IMR-90 (cell line): ENCODE data around the gene NCKAP5. TPM values are rescaled to one million over a fixed set of nuclear protein-coding genes. Genes with fewer than 3 reads are reported as not detected.

Experiments used
- ATAC-seq: fragments of 200-7000 bp; cut with Tn5 transposase; 2 replicates; pipeline ENCODE4 v1.9.1; 2020; ENCODE audit warnings: low read depth, mild to moderate bottlenecking, moderate library complexity
- BruUV-seq: library from RNA; stranded (reverse); fragments of 400-500 nt; replicated peaks from 2 replicates; lab custom pipeline; 2021; lab: Mats Ljungman, UMichigan
- CTCF ChIA-PET: fragments of 300-600 bp; formaldehyde crosslinking; extraction: SDS; loops from one replicate; lab custom pipeline; 2021; ENCODE audit warnings: antibody characterized with exemption; lab: Yijun Ruan, JAX
- POLR2A ChIA-PET: fragments of 300-600 bp; sonication (Branson Sonifier 250); formaldehyde crosslinking; loops from one replicate; lab custom pipeline; 2022; ENCODE audit warnings: antibody characterized with exemption; ENCODE audit not compliant: unreplicated experiment; lab: Charles Lee
- DNase-seq: peaks from one replicate; pipeline ENCODE4 v3.0.0; 2013
- H2AFZ ChIP-seq: replicated peaks from 2 replicates; pipeline ENCODE3; 2013; ENCODE audit warnings: low read length, mild to moderate bottlenecking; ENCODE audit not compliant: poor library complexity
- H2AK5ac ChIP-seq: 2 replicates; pipeline ENCODE4 v1.6.1; 2013; ENCODE audit warnings: low read depth, low read length, inconsistent platforms
- H2AK9ac ChIP-seq: replicated peaks from 2 replicates; pipeline ENCODE3; 2013; ENCODE audit warnings: mild to moderate bottlenecking, low read depth, low read length, moderate library complexity; ENCODE audit not compliant: poor library complexity
- H2BK120ac ChIP-seq: 2 replicates; pipeline ENCODE4 v1.6.1; 2013; ENCODE audit warnings: low read depth, low read length, inconsistent platforms
- H2BK15ac ChIP-seq: 3 replicates; pipeline ENCODE4 v1.6.1; 2013; ENCODE audit warnings: low read depth, low read length, inconsistent platforms
- H2BK20ac ChIP-seq: 2 replicates; pipeline ENCODE4 v1.6.1; 2013; ENCODE audit warnings: low read depth, mild to moderate bottlenecking, inconsistent platforms, low read length, moderate library complexity
- H2BK5ac ChIP-seq: 2 replicates; pipeline ENCODE4 v1.6.1; 2013; ENCODE audit warnings: mild to moderate bottlenecking, low read depth, low read length, inconsistent platforms; ENCODE audit not compliant: poor library complexity, severe bottlenecking
- H3K14ac ChIP-seq: replicated peaks from 2 replicates; pipeline ENCODE4 v1.6.1; 2013; ENCODE audit warnings: low read depth, low read length, inconsistent platforms
- H3K18ac ChIP-seq: 2 replicates; pipeline ENCODE4 v1.6.1; 2013; ENCODE audit warnings: low read depth, low read length, control low read depth
- H3K23ac ChIP-seq: 2 replicates; pipeline ENCODE4 v1.6.1; 2013; ENCODE audit warnings: low read depth, low read length, inconsistent platforms
- H3K27ac ChIP-seq: 2 replicates; pipeline ENCODE4 v1.5.1; 2013; ENCODE audit warnings: mild to moderate bottlenecking, control low read depth, low read length; ENCODE audit not compliant: insufficient read depth
- H3K27me3 ChIP-seq: 2 replicates; pipeline ENCODE4 v1.6.1; 2013; ENCODE audit warnings: low read length; ENCODE audit not compliant: control insufficient read depth, insufficient read depth
- H3K36me3 ChIP-seq: 2 replicates; pipeline ENCODE4 v1.6.1; 2013; ENCODE audit warnings: low read length, mixed read lengths; ENCODE audit not compliant: control insufficient read depth, insufficient read depth
- H3K4ac ChIP-seq: 2 replicates; pipeline ENCODE4 v1.6.1; 2013; ENCODE audit warnings: low read depth, low read length, inconsistent platforms
- H3K4me1 ChIP-seq: 2 replicates; pipeline ENCODE4 v1.6.1; 2013; ENCODE audit warnings: low read length, mixed read lengths; ENCODE audit not compliant: control insufficient read depth, insufficient read depth
- H3K4me2 ChIP-seq: 2 replicates; pipeline ENCODE4 v1.6.1; 2013; ENCODE audit warnings: low read depth, mild to moderate bottlenecking, control low read depth, low read length, moderate library complexity
- H3K4me3 ChIP-seq: 2 replicates; pipeline ENCODE4 v1.5.1; 2013; ENCODE audit warnings: low read depth, mild to moderate bottlenecking, control low read depth, low read length, moderate library complexity; ENCODE audit not compliant: insufficient read depth
- H3K56ac ChIP-seq: 2 replicates; pipeline ENCODE4 v1.6.1; 2013; ENCODE audit warnings: low read length, inconsistent platforms; ENCODE audit not compliant: insufficient read depth; ENCODE audit errors: extremely low read depth
- H3K79me1 ChIP-seq, 2 experiments: 2 replicates each; pipeline ENCODE4 v1.6.1; 2013; ENCODE audit warnings: low read length in 2 of 2, inconsistent platforms in 1 of 2, low read depth in 1 of 2
- H3K9ac ChIP-seq: 2 replicates; pipeline ENCODE4 v1.6.1; 2013; ENCODE audit warnings: low read depth, low read length, control low read depth
- H3K9me1 ChIP-seq: 2 replicates; pipeline ENCODE4 v1.6.1; 2013; ENCODE audit warnings: low read length, inconsistent platforms; ENCODE audit not compliant: insufficient read depth
- H3K9me3 ChIP-seq: 2 replicates; pipeline ENCODE4 v1.6.1; 2013; ENCODE audit warnings: low read length; ENCODE audit not compliant: control insufficient read depth, insufficient read depth
- H4K20me1 ChIP-seq: 2 replicates; pipeline ENCODE4 v1.6.1; 2013; ENCODE audit warnings: low read length, inconsistent platforms; ENCODE audit not compliant: insufficient read depth
- H4K5ac ChIP-seq: 2 replicates; pipeline ENCODE4 v1.6.1; 2013; ENCODE audit warnings: mild to moderate bottlenecking, low read depth, low read length, control low read depth
- H4K8ac ChIP-seq, 2 experiments: 2 replicates each; pipeline ENCODE4 v1.6.1; 2013; ENCODE audit warnings: low read depth in 2 of 2, low read length in 2 of 2, control low read depth in 1 of 2, inconsistent platforms in 1 of 2
- H4K91ac ChIP-seq: 2 replicates; pipeline ENCODE4 v1.6.1; 2013; ENCODE audit warnings: low read depth, low read length, inconsistent platforms; ENCODE audit not compliant: insufficient read depth
- BHLHE40 ChIP-seq: fragments of 150-350 bp; IDR thresholded peaks from 2 replicates; pipeline ENCODE4 v1.6.1; 2016; ENCODE audit warnings: mild to moderate bottlenecking, low read depth, low read length
- CEBPB ChIP-seq: IDR thresholded peaks from 2 replicates; pipeline ENCODE4 v1.6.1; 2012; ENCODE audit warnings: low read depth, low read length, improper control_type of control experiment
- CHD1 ChIP-seq: IDR thresholded peaks from 2 replicates; pipeline ENCODE4 v1.6.1; 2012; ENCODE audit warnings: low read depth, low read length, improper control_type of control experiment
- MAFK ChIP-seq: IDR thresholded peaks from 2 replicates; pipeline ENCODE4 v1.6.1; 2012; ENCODE audit warnings: low read depth, low read length, improper control_type of control experiment
- RFX5 ChIP-seq: IDR thresholded peaks from 2 replicates; pipeline ENCODE4 v1.8.0; 2012; ENCODE audit warnings: low read depth, mild to moderate bottlenecking, low read length, moderate library complexity
- dilution Hi-C: fragments of 300-500 bp; cut with HindIII; formaldehyde crosslinking; loops from one replicate; pipeline ENCODE4 v1.14.3; 2018; ENCODE audit warnings: low sequenced_read_pairs; ENCODE audit not compliant: unreplicated experiment
- in situ Hi-C: fragments of 300-500 bp; cut with MboI; formaldehyde crosslinking; loops from 3 replicates; pipeline ENCODE4 v1.14.3; 2019; ENCODE audit warnings: low sequenced_read_pairs, inconsistent platforms, mixed read lengths
- intact Hi-C: fragments of 100-400 bp; cut with micrococcal nuclease; formaldehyde crosslinking; loops from 2 replicates; pipeline ENCODE4 v1.10.0; 2022
- polyA plus RNA-seq, 3 experiments: library from polyadenylated mRNA; depleted of rRNA; stranded (reverse); fragments of >200 nt; gene quantifications; 2 replicates each; pipeline ENCODE4 v1.2.3, GENCODE V29; 2012; ENCODE audit warnings: low replicate concordance in 1 of 3
- total RNA-seq: library from RNA; depleted of rRNA; stranded (reverse); fragments of >200 nt; gene quantifications from 2 replicates; pipeline ENCODE4 v1.2.3, GENCODE V29; 2012
- TF ChIP-seq, protein P1 (sequence below): conservative IDR thresholded peaks from 2 replicates; pipeline ENCODE4 v1.5.1; 2012; ENCODE audit warnings: mild to moderate bottlenecking, low read depth, low read length, improper control_type of control experiment

The NCKAP5 gene
- total and polyA plus RNA-seq, 2 of the 4 experiments (the other 2 are of a cell fraction): 2.7 to 3.9 TPM

DNA sequence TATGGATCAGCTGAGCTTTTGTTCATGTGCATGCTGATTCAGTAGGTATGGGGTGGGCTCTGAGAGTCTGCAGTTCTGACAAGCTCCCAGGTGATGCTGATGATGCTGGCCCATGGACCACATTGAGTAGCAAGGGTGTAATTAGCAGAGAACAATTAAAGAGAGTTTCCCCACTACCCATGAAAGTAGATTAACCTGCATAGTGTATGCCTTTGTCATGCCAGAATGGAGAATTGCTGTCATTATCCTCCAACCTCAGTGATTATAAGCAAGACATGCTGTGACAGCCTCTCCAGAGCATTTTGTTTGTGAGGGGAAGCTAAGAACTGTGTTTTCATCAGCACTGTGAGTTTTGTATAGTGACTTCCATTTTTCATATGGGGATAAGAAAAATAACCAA is 838.7 kb downstream of the NCKAP5 start:
- no peak overlapping the region for H3K27ac ChIP-seq
- H3K4me2 ChIP-seq: no peak overlapping the region
- H2BK120ac ChIP-seq: no peak overlapping the region
- H4K91ac ChIP-seq: no peak overlapping the region
- BruUV-seq: no TSS peak
- ChIA-PET POLR2A (no interaction called here), CTCF (interaction anchor here (0.6 kb wide), 1 partner anchor 14 kb away, joined by 3 read pairs; no protein-coding TSS in a partner anchor)
- TF ChIP-seq, protein P1, sequence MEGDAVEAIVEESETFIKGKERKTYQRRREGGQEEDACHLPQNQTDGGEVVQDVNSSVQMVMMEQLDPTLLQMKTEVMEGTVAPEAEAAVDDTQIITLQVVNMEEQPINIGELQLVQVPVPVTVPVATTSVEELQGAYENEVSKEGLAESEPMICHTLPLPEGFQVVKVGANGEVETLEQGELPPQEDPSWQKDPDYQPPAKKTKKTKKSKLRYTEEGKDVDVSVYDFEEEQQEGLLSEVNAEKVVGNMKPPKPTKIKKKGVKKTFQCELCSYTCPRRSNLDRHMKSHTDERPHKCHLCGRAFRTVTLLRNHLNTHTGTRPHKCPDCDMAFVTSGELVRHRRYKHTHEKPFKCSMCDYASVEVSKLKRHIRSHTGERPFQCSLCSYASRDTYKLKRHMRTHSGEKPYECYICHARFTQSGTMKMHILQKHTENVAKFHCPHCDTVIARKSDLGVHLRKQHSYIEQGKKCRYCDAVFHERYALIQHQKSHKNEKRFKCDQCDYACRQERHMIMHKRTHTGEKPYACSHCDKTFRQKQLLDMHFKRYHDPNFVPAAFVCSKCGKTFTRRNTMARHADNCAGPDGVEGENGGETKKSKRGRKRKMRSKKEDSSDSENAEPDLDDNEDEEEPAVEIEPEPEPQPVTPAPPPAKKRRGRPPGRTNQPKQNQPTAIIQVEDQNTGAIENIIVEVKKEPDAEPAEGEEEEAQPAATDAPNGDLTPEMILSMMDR: no peak
- no peak for TF ChIP-seq CHD1
- TF ChIP-seq RFX5: no peak
- TF ChIP-seq BHLHE40: no peak
- no peak for TF ChIP-seq MAFK
- TF ChIP-seq CEBPB: no peak
- no peak overlapping the region for H3K56ac ChIP-seq
- H3K4me3 ChIP-seq: no peak overlapping the region
- no peak overlapping the region for H2BK15ac ChIP-seq
- intact Hi-C loops: no loop called here
- no peaks in the 10 kb centered on the region for H4K20me1 ChIP-seq
- no peaks in the 10 kb centered on the region for H3K9me3 ChIP-seq
- dilution Hi-C loops: no loop called here
- H3K4ac ChIP-seq: no peak overlapping the region
- no peak overlapping the region for H2AK9ac ChIP-seq
- no peak overlapping the region for H3K18ac ChIP-seq
- no peaks in the 10 kb centered on the region for H3K27me3 ChIP-seq
- H3K79me1 ChIP-seq: 0 out of 4 replicates have a peak, but pooled peaks cover 0 to 3% of the 10 kb centered on the region in 2 experiments
- no peak overlapping the region for H2BK20ac ChIP-seq
- in situ Hi-C loops: no loop called here
- H3K14ac ChIP-seq: no peak overlapping the region
- no peaks in the 10 kb centered on the region for H3K4me1 ChIP-seq
- H4K8ac ChIP-seq: no peak overlapping the region
- no peak overlapping the region for H4K5ac ChIP-seq
- no peak overlapping the region for H2AFZ ChIP-seq
- ATAC-seq (no peak), DNase-seq (no peak)
- no peak overlapping the region for H2BK5ac ChIP-seq
- 0 out of 2 replicates have a peak, but pooled peaks cover 2% of the 10 kb centered on the region for H3K9me1 ChIP-seq
- H3K36me3 ChIP-seq: peaks cover 36% of the 10 kb centered on the region
- no peak overlapping the region for H2AK5ac ChIP-seq
- H3K9ac ChIP-seq: no peak overlapping the region
- H3K23ac ChIP-seq: no peak overlapping the region
